ENCODE results near the gene NOSTRIN.

DNA sequence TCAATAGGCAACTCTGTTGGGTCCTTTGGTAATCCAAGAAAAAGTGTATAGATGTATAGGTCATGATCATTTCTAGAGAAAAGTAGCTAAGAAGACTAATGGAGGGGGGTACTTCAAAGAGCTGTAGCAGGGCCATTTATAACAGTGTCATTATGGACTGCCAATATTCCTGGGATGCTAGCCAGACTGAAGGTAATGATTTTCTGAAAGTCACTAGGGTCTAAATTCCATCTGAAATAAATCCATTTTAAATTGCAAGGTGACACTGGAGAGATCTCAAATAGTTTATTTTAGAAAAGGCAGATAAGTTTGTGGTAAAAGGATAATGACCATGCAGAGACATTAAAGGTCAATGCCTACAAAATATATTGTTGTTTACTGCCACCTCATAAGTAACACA is 92.3 kb downstream of the NOSTRIN start:
- TF ChIP-seq GABPA (IDR thresholded peaks at IDR 0.05; ENCODE audit: low read depth), result no peak
- TF ChIP-seq POLR2AphosphoS5 (IDR thresholded peaks at IDR 0.05; ENCODE audit: low read depth), result no peak

Measured in HL-60 (cell line).